Stimulated activated CD8-positive, alpha-beta memory T cell treated with anti-CD3 and anti-CD28 coated beads, Interleukin-4, amount 100 ng/mL, for 48 hours (primary cell): ENCODE data around the gene GPR50.

Experiments used
- DNase-seq: peaks from one replicate; pipeline ENCODE4 v3.0.0-alpha.2; 2020

GPR50 gene

GRCh38 chrX:151176231-151176750 is at the start of gene GPR50:
Gene GPR50 (plus strand): TSS chrX:151176584. CDS start chrX:151176722, 138 bp downstream.
- no peak for DNase-seq

DNA sequence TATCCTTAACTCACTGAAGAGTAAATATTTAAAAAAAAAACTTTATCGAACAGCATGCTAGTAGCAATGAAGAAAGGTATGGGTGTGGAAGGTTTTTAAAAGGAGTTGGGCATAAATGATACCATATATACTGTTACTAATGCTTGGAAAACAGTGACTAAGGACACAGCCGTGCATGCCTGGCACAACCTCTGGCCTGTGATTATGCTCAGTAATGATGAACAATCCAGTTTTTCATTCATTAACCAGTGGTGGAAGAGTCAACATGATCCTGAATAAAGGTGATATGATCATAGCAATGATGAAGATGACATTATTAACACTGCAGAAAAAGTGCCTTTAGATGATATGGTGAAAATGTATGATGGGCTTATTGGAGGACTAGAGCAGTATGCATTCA is 43.9 kb upstream of the GPR50 start:
- DNase-seq: no peak

GRCh38 chrX:151151665-151152267 is 24.6 kb upstream of the GPR50 start:
- peak; percentile 30 for DNase-seq

DNA sequence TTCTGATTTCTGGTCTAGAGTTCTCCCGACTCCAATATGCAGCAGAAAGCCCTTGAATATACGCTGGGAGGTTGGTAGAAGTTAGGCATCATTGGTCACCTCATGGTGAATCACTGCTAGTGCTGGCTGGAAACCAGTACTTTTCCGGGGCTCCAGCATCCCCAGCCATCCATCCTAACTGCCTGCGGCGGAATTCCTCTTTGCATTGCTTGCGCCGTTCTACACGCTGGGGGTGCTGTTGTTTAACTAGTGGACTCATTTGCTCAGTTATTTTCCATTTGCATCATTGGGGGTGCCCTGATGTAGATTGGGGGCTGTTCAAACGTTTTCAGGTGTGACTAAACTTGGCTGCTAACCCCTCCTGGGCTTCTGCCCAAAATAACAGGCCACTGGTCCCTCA is 23.3 kb upstream of the GPR50 start:
- no peak for DNase-seq

GRCh38 chrX:151153667-151154066 is 22.7 kb upstream of the GPR50 start:
- DNase-seq: no peak

DNA sequence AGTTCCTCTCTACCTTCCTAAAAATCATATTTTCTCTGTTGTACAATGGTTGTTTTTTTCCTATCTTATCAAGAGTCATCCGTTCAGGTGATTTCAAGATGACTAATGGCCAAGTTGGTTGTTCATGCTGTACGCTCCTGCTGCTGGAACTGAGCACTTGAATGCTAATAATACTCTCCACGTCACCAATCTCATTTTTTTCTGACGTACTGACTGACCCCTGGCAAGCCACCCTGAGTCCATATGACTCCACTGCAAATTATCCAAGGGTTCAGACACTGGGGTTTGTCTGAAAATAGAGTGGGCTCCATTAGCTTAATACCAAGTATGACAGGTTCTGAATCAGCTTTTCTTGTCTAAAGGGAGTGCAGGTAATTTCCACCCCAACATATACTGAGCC is 21.1 kb upstream of the GPR50 start:
- no peak for DNase-seq

DNA sequence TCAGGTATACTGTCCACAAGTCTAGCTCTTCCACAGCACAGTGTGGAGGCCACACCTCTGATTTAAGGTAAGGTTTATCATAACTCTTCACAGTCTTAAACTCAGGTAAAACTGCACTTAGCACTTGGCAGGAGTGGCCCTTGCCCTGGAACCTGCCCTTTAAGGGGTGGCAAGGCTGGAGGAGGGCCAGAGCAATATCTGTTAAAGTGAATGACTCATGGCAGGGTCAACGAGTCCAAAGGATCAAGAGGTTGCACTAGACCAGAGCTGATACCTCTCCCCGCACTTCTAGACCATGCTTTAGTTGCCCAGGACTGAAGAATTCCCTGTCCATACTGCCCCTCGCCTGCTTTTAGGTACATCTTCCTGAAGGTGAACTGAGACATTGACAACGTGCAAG is 14.7 kb upstream of the GPR50 start:
- no peak for DNase-seq

DNA sequence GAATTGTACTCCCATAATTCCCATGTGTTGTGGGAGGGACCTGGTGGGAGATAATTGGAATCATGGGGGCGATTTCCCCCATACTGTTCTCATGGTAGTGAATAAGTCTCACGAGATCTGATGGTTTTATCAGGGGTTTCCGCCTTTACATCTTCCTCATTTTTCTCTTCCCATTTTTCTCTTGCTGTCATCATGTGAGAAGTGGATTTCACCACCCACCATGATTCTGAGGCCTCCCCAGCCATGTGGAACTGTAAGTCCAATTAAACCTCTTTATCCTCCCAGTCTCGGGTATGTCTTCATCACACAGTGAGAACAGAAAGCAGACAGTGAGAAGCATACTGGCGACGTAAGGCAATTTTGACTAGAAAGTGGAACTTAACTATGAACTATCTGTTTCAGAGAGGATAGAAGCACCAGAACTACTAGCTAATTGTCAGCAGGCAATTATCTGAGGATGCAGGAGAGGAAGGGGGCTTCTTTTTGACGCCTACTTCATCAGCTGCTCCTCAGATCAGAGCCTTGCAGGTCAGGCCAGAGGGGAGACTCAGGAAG is 8.5 kb upstream of the GPR50 start:
- DNase-seq: no peak

DNA sequence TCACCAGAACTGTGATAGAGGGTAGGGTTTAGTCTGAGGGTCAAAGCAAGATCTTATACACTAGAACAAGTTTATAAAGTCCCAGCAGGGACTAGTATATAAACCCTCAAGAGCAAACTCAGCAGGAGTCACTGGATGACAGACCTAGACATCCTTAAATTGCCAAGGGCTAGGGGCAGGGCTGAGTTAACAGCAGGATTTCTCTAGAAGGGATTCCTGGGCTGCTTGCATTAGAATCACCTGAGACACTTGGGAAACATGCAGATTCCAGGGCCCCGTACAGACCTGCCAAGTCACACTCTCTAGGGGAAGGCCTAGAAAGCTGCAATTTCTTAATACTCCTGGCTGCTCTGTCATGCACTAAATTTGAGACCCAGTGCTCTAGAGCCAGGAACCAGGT is 6.6 kb upstream of the GPR50 start:
- DNase-seq: no peak

DNA sequence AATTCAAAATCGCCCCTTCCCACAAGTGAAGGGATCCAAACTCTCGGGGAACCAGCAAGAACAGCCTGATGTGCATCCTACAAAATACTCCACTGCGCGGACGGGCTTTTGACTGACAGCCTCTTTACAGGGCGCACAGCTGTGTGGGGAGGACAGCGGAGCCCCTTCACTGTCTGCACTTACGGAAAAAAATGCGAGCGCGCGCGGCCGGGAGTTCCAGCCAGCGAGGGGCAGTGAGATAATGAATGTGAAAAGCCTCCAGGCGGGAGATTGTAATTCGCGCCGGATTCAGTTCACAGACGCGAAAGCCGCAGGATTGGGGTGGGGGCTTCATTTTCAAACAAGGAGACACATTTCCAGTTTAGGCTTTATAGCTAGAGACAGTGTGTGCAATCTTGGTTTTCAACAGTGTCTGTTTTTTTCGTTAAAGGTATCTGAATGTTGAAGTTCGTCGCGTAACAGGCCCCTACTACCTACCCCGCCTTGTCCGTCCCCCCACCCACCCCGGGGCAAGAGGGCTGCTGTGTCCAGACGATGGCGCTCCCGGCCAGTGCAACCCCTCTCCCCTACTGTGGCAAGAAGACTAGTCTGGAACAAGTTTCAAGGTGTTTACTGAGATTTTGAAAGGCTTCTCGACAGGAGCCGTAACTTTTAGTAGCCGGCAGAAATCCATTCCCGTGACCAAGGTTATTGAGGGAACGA is 1.7 kb upstream of the GPR50 start:
- DNase-seq: no peak

DNA sequence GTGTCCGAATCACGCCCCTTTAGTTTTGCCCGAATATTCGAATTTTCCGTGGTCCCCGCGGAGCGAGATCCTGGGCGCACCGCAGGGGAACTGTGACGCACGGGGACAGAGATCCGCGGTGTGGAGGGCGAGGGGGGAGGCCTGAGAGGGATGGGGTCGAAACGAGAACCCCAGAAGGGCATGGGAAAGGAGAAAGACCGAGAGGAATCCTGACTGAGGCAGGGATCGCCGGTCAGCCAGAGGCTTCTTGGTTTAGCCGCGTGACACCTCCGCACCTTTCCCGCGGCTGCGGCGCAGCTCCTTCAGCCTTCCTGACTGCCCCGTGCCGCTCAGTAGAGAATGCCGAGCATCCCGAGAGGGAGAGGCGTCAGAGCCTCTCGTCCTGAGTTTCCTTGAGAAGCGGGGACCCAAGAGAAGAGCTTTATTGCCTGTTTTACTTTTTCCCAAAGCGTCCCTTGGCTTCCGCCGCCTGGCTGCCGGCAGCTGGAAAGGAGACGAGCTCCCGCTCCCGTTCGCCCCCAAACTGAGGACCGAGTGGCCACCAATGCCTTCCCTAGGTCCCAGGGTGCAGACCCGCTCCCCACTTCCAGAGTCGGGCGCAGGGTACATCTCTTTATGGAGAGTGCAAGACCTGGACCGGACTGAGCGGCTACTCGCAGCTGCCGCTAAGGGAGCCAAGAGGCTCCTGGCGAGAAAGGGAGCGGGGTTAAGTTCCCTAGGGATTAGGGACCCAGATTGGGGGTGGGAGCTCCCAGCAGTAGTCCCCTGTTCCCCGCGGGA is 911 bp upstream of the GPR50 start:
- no peak for DNase-seq

DNA sequence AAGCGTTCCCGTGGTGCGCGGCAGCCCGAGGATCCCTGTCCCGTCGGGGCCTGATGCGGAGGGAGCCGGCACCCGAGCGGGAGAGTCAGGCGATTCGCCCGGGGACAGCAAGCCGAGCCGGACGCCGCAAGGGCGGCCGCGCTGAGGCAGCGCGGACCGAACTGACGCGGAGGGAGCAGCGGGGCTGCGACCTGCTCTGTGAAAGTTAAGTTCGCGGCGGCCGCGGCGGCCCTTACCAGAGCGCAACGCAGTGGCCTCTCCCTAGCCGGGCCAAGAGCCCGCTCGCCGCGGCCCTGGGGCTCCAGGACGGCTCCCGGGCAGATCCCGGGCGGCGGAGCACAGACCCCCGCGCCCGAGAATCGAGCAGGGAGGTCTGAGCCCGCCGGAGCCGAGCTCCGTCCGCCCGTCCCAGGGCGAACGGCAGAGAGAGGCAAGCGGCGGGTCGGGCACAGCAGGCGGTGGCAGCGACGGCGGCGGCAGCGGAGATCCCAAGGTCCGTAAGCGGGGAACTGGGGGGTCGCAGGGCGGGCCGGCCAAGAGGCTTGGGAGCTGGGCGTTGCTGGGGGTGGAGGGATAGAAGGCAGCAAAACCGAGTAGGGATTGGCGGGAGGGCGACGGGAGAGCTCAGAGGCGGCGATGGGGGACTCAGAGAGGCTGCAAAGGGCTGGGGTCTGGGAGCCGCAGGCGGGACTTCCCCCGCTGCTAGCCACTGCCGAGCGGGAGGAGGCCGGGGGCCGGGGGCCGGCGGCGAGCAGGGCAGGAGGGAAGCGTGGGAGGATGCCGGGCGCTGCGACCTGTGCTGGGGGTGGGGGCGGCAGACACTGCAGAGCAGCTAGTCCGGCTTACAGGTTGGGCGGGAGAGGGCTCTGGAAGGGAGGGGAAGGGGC is 1.0 kb downstream of the GPR50 start:
- no peak for DNase-seq

GRCh38 chrX:151178746-151179145 is 2.4 kb downstream of the GPR50 start:
- no peak for DNase-seq

DNA sequence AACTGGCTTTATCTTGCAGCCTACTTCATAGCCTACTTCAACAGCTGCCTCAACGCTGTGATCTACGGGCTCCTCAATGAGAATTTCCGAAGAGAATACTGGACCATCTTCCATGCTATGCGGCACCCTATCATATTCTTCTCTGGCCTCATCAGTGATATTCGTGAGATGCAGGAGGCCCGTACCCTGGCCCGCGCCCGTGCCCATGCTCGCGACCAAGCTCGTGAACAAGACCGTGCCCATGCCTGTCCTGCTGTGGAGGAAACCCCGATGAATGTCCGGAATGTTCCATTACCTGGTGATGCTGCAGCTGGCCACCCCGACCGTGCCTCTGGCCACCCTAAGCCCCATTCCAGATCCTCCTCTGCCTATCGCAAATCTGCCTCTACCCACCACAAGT is 4.0 kb downstream of the GPR50 start:
- DNase-seq: no peak

- DNase-seq: no peak
Measured at GRCh38 chrX:151181088-151181487, 4.7 kb downstream of the GPR50 start.

DNA sequence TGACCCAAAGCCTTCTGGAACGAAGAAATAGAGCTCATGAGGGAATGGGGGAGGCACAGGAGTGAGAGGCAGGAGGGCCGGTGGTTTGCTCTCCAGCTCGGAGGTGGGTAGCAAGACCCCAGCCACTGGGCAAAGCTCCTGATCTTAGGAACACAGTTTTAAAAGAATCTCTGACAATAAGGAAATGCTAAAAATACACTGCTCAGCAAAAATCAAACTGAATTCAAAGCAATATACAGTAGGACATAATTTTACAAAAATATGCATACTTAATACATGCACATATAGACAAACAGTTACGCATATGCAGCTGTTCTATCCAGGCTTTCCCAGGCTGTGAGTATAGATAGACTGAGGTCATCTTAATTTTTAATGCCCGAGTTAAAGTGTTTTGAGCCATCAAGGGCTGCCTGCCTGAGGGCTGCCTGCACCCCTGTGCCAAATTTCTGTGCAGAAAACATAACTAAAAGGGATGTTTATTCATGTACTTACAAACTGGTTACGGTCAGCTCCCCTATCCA is 6.9 kb downstream of the GPR50 start:
- DNase-seq: no peak

- DNase-seq: no peak
Measured at GRCh38 chrX:151183912-151184565, 7.7 kb downstream of the GPR50 start.

DNA sequence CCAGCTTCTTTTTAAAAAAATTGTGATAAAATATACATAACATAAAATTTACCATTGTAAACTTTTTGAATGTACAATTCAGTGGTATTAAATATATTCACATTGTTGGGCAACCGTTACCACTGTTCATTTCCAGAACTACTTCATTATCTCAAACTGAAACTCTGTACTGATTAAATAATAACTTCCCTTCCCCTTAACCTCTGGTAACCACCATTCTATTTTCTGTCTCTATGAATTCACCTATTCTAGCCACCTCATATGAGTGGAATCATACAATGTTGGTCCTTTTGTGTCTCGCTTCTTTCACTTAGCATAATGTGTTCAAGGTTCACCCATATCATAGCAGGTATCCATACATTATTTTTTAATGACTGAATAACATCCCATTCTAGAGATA is 8.3 kb downstream of the GPR50 start:
- DNase-seq: no peak

GRCh38 chrX:151206871-151207270 is 30.5 kb downstream of the GPR50 start:
- no peak for DNase-seq

DNA sequence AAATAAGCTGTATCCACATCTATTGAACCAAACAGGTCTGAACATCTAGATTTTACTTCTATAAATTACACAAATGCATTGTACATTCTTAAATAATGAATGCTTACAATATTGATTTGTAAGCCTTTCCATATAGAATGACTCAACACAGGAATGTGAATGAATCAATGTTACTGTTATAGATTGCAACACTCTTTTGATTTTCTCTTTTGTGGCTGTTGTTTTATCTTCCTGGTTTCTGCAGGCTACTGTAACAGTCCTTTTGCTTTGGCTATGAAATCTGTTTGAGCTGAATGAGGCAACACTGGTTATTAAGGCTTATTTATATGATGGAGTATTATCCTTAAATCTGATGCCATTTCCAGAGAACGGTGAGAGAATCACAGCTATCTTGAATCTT is 49.5 kb downstream of the GPR50 start:
- DNase-seq: no peak

- DNase-seq: no peak
Measured at GRCh38 chrX:151226941-151227340, 50.6 kb downstream of the GPR50 start.

DNA sequence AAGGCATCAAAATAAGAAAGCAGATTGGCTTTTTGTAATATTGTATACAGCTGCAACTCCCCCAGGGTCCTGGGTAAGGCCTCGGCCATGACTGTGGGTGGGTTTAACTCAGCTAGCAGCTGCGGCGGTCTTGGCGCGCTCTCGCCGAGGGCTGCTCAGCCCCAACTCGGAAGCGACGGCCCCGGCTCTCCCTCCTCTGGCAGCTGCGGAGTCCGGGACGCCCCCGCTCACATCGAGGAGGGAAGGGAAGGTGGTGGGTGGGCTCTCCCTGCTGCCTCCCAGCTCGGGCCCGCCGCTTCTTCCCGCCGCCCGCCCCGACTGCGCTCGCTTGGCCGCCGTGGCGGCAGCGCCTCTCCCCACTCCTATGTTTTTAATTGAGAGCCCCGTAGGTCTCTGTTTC is 51.2 kb downstream of the GPR50 start:
- no peak for DNase-seq
